T-helper 1 cell treated with Interleukin-12 subunit alpha and Interleukin-12 subunit beta and Interleukin-4 antibody, amounts not matched to agents 30 μg/mL and 1 μg/mL, for 36 hours (primary cell): ENCODE results near the gene TMPRSS11E.
"Not testable (repeated sequence)": the region's sequence is repeated elsewhere in the genome, so short reads cannot be mapped to it uniquely, and the experiment has no call there.

ENCODE experiments used
- H3K27ac Mint-ChIP-seq: one replicate; pipeline ENCODE4 v1.8.0; 2021; ENCODE audit warnings: mild to moderate bottlenecking, mixed read lengths
- H3K27me3 Mint-ChIP-seq: one replicate; pipeline ENCODE4 v1.8.0; 2021; ENCODE audit warnings: low read depth, mixed read lengths
- H3K36me3 Mint-ChIP-seq: one replicate; pipeline ENCODE4 v1.8.0; 2021; ENCODE audit warnings: low read depth, mixed read lengths
- H3K4me1 Mint-ChIP-seq: one replicate; pipeline ENCODE4 v1.8.0; 2021; ENCODE audit warnings: low read depth, mixed read lengths
- H3K4me3 Mint-ChIP-seq: one replicate; pipeline ENCODE4 v1.8.0; 2021; ENCODE audit warnings: mild to moderate bottlenecking, moderate library complexity, mixed read lengths
- H3K9me3 Mint-ChIP-seq: one replicate; pipeline ENCODE4 v1.8.0; 2021; ENCODE audit warnings: mixed read lengths

The TMPRSS11E gene

DNA sequence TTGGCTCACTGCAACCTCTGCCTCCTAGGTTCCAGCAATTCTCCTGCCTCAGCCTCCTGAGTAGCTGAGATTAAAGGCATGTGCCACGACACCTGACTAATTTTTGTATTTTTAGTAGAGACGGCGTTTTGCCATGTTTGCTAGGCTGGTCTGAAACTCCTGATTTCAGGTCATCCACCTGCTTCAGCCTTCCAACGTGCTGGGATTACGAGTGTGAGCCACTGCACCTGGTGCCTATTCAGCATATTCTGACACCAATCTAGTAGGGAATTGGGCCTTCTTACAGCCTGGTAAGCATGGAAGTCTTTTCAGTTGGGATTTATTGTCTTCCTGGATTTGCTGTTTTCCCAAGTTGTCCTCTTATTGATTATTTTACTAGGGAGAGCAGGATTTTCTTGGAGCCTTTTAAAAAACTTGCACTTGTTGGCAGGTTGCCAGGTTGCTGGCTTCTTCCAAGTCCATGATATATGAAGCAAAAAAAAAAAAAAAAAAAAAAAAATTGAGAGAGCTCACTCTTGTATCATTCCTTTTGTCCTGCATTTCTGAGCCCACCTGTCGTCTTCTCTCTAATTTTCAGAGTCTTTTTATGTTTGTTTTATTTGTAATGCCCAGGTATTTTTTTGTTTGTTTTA lies 43.7 kb downstream of the TMPRSS11E start:
- Mint-ChIP-seq H3K4me3 (no peak overlapping the region), H3K36me3 (no peaks in the 10 kb centered on the region), H3K4me1 (no peaks in the 10 kb centered on the region), H3K9me3 (no peaks in the 10 kb centered on the region), H3K27ac (no peak overlapping the region), H3K27me3 (peaks cover 3% of the 10 kb centered on the region)

- H3K27ac Mint-ChIP-seq, result no peak overlapping the region
- no peaks in the 10 kb centered on the region for H3K27me3 Mint-ChIP-seq
- no peaks in the 10 kb centered on the region for H3K36me3 Mint-ChIP-seq
- H3K4me1 Mint-ChIP-seq, result no peaks in the 10 kb centered on the region
- H3K9me3 Mint-ChIP-seq, result no peaks in the 10 kb centered on the region
- no peak overlapping the region for H3K4me3 Mint-ChIP-seq
These were observed 47.4 kb downstream of the TMPRSS11E start for GRCh38 chr4:68494688-68495087.

DNA sequence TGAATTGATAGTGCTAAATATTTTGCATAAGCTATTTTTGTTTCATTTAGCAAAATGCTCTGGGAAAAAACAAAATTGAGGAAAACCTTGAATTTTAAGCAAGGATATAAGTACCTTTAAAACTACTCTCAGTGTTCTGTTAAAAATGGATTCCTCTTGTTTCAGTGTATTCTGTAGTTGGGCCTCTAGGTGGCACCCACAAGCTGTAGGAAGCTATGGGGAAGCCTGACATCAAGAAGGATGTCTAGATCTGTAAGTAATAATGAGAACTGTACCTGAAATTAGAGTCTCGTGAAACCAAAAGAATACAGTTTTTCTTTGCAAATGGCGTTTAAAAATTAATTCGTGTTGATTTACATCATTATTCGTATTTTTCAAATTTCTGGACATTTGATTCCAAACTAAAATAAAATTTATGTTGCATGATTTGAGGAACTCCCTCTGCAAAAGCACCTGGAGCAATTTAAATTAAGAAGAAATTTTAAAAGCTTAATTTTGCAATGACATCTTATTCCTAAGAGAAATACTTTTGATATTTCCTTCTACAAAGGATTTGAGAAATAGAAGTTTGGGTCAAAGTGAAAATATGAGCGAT lies 51.2 kb downstream of the TMPRSS11E start:
- Mint-ChIP-seq H3K4me3 (no peak overlapping the region), H3K27me3 (no peaks in the 10 kb centered on the region), H3K4me1 (no peaks in the 10 kb centered on the region), H3K36me3 (no peaks in the 10 kb centered on the region), H3K27ac (no peak overlapping the region), H3K9me3 (no peaks in the 10 kb centered on the region)

- Mint-ChIP-seq H3K4me3 (no peak overlapping the region), H3K27ac (no peak overlapping the region), H3K4me1 (no peaks in the 10 kb centered on the region), H3K27me3 (no peaks in the 10 kb centered on the region), H3K9me3 (peaks cover under 1% of the 10 kb centered on the region), H3K36me3 (no peaks in the 10 kb centered on the region)
These were observed 51.8 kb downstream of the TMPRSS11E start for GRCh38 chr4:68499021-68499420.

- H3K36me3 Mint-ChIP-seq, H3K4me1 Mint-ChIP-seq: not testable (repeated sequence)
These were observed 56.2 kb downstream of the TMPRSS11E start for GRCh38 chr4:68503462-68503861.

GRCh38 chr4:68504836-68505235 lies 57.6 kb downstream of the TMPRSS11E start:
- not testable (repeated sequence) for H3K36me3 Mint-ChIP-seq, H3K27me3 Mint-ChIP-seq, H3K9me3 Mint-ChIP-seq, H3K27ac Mint-ChIP-seq, H3K4me1 Mint-ChIP-seq, H3K4me3 Mint-ChIP-seq

More at GRCh38 chr4:68503462-68503861, 56.2 kb downstream of the TMPRSS11E start:
- not testable (repeated sequence) for H3K4me3 Mint-ChIP-seq, H3K27me3 Mint-ChIP-seq, H3K9me3 Mint-ChIP-seq, H3K27ac Mint-ChIP-seq

DNA sequence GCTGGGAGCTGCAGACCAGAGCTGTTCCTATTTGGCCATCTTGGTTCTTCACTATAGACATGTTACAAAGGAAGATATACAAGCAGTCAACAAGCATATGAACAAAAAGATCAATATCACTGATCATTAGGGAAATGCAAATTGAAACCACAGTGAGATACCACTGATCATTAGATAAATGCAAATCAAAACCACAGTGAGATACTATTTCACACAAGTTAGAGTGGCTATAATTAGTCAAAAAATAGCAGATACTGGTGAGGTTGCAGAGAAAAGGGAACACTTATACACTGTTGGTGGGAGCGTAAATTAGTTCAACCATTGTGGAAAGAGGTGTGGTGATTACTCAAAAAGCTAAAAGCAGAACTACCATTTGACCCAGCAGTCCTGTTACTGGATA lies 58.2 kb downstream of the TMPRSS11E start:
- H3K4me1 Mint-ChIP-seq, H3K9me3 Mint-ChIP-seq, H3K27me3 Mint-ChIP-seq, H3K27ac Mint-ChIP-seq, H3K36me3 Mint-ChIP-seq, H3K4me3 Mint-ChIP-seq: not testable (repeated sequence)

- no peaks in the 10 kb centered on the region for H3K27me3 Mint-ChIP-seq
- H3K36me3 Mint-ChIP-seq, result no peaks in the 10 kb centered on the region
- H3K4me3 Mint-ChIP-seq, result no peak overlapping the region
- no peaks in the 10 kb centered on the region for H3K4me1 Mint-ChIP-seq
- no peaks in the 10 kb centered on the region for H3K9me3 Mint-ChIP-seq
- H3K27ac Mint-ChIP-seq, result no peak overlapping the region
These were observed 71.6 kb downstream of the TMPRSS11E start for GRCh38 chr4:68518889-68519288.

- H3K27ac Mint-ChIP-seq, result no peak overlapping the region
- no peaks in the 10 kb centered on the region for H3K36me3 Mint-ChIP-seq
- H3K27me3 Mint-ChIP-seq, result no peaks in the 10 kb centered on the region
- H3K4me3 Mint-ChIP-seq, result no peak overlapping the region
- H3K9me3 Mint-ChIP-seq, result no peaks in the 10 kb centered on the region
- H3K4me1 Mint-ChIP-seq, result no peaks in the 10 kb centered on the region
These were observed 73.7 kb downstream of the TMPRSS11E start for GRCh38 chr4:68520985-68521384.

DNA sequence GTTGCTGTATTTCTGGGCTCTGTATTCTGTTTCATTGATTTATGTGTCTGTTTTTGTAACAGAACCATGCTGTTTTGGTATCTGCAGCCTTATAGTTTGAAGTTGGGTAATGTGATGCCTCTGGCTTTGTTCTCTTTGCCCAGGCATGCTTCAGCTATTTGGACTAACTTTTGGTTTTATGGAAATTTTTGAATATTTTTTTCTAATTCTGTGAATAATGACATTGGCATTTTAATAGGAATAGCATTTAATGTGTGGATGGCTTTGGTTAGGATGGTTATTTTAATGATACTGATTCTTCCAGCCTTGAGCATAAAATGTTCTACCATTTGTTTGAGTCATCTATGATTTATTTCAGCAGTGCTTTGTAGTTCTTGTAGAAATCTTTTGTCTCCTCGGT lies 75.0 kb downstream of the TMPRSS11E start:
- not testable (repeated sequence) for H3K4me1 Mint-ChIP-seq, H3K27me3 Mint-ChIP-seq, H3K9me3 Mint-ChIP-seq, H3K36me3 Mint-ChIP-seq, H3K4me3 Mint-ChIP-seq, H3K27ac Mint-ChIP-seq

DNA sequence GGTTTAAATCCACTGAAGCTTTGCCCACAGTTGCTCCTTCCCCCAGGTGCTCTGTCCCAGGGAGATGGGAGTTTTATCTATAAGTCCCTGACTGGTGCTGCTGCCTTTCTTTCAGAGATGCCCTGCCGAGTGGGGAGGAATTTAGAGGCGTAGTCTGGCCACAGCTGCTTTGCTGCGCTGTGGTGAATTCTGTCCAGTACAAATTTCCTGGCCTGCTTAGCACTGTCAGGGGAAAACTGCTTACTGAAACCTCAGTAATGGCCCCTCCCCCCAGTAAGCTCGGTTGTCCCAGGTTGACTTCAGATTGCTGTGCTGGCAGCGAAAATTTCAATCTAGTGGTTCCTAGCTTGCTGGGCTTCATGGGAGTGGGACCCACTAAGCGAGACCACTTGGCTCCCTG lies 88.7 kb downstream of the TMPRSS11E start:
- Mint-ChIP-seq H3K4me3 (no peak overlapping the region), H3K36me3 (no peaks in the 10 kb centered on the region), H3K27ac (no peak overlapping the region), H3K27me3 (no peaks in the 10 kb centered on the region), H3K9me3 (peaks cover 16% of the 10 kb centered on the region), H3K4me1 (no peaks in the 10 kb centered on the region)

GRCh38 chr4:68536375-68536774 lies 89.1 kb downstream of the TMPRSS11E start:
- Mint-ChIP-seq H3K9me3 (peaks cover 12% of the 10 kb centered on the region), H3K27me3 (no peaks in the 10 kb centered on the region), H3K4me1 (no peaks in the 10 kb centered on the region), H3K4me3 (no peak overlapping the region), H3K27ac (no peak overlapping the region), H3K36me3 (no peaks in the 10 kb centered on the region)

DNA sequence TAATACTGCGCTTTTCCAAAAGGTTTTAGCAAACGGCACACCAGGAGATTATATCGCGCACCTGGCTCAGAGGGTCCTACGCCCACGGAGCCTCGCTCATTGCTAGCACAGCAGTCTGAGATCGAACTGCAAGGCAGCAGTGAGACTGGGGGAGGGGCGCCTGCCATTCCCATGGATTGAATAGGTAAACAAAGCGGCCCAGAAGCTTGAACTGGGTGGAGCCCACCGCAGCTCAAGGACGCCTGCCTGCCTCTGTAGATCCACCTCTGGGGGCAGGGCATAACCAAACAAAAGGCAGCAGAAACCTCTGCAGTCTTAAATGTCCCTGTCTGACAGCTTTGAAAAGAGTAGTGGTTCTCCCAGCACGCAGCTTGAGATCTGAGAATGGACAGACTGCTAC lies 95.5 kb downstream of the TMPRSS11E start:
- H3K9me3 Mint-ChIP-seq, result peaks cover 10% of the 10 kb centered on the region
- not testable (repeated sequence) for H3K4me3 Mint-ChIP-seq, H3K27me3 Mint-ChIP-seq, H3K4me1 Mint-ChIP-seq, H3K27ac Mint-ChIP-seq, H3K36me3 Mint-ChIP-seq
